Measurements from ENCODE around the gene ERV3-1.
A peak's percentile ranks its signal among the peaks of the same experiment; 100 is the strongest.
"Not testable (repeated sequence)": the region's sequence is repeated elsewhere in the genome, so short reads cannot be mapped to it uniquely, and the experiment has no call there.

Gene ERV3-1, protein sequence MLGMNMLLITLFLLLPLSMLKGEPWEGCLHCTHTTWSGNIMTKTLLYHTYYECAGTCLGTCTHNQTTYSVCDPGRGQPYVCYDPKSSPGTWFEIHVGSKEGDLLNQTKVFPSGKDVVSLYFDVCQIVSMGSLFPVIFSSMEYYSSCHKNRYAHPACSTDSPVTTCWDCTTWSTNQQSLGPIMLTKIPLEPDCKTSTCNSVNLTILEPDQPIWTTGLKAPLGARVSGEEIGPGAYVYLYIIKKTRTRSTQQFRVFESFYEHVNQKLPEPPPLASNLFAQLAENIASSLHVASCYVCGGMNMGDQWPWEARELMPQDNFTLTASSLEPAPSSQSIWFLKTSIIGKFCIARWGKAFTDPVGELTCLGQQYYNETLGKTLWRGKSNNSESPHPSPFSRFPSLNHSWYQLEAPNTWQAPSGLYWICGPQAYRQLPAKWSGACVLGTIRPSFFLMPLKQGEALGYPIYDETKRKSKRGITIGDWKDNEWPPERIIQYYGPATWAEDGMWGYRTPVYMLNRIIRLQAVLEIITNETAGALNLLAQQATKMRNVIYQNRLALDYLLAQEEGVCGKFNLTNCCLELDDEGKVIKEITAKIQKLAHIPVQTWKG

DNA sequence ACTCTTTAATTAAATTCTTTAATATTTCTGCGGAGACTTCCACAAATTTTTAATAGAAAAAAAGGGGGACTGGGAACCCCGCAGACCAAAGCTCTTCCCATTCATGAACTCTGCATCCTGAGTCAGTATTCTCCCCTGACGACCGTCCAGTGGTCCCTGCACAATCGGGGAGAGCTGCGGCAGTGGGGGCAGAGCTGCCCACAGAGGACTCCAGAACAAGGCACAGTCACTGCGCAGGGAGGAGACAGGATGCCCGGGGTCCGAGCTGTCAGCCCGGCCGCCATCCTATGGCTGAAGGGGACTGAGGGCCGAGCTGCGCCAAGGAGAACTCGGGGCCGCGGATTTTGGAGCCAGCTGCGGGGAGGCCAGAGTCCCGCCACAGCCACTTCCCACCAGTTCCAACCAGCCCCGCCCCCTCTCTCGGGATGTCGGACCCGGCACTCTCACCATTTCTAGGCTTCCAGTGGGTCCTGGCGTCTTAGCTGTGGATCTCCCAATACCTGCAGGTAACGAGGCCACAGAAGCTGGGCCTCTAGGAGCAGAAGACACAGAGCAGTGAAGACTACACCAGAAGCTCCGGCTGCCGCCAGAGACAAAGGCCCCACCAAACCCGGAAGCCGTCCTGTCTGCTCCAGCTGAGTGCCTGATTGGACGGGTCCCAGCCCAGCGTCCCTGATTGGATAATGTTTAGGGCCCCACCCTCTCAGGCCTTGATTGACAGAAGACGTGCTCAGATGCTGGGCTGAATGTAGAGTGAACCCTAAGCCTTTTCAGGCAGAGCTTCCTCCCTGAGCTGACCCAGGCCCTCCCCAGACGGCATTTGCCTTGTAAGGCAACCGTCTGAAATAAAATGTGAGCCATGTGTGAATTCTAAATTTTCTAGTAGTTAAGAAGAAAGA lies at the start of gene ERV3-1:
Gene ERV3-1 (minus strand): TSS at position 594 of the 899 bp plus-strand sequence. CDS start 13,661 bp downstream, outside the sequence.
- peak; percentile 90 to 93 for DNase-seq

DNA sequence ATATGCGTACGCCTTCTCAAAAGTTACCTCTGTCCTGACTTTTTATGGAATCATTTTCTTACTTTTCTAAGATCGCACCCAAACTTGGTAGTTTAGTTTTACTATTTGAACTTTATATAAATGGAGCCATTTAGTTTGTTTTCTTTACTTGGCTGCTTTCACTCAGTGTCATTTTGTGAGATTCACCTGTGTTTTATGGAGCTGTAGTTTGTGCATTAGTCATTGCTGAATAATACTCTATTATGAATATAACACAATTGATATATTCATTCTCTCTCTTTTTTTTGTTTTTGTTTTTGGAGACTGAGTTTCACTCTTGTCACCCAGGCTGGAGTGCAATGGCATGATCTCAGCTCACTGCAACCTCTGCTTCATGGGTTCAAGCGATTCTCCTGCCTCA lies 49.3 kb upstream of the ERV3-1 start:
- DNase-seq = not testable (repeated sequence)

DNA sequence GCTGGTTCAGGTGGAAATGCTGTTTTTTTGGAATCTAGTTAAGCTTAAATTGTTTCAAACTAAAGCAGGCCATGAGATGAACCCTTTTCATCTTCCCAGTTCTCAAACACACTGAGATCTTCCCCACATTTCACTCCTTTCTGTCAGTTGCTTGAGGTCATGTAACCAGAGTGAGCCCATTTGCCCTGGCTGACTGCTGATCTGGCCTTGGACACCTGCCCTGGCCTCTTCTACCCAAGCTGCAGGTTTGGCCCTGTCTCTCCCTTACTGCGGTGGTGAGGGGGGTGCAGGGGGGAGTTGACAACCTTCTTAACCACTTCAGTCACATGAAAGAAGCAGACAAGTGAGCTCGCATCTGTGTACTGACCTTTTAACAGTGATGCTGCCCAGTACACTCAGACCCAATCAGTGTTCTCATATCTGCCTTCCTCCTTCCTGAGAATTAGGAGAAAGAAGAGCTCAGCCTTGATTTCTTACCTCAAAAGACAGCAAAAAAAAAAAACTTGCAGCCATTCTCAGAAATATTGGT lies 48.0 kb upstream of the ERV3-1 start:
- not testable (repeated sequence) for DNase-seq

DNA sequence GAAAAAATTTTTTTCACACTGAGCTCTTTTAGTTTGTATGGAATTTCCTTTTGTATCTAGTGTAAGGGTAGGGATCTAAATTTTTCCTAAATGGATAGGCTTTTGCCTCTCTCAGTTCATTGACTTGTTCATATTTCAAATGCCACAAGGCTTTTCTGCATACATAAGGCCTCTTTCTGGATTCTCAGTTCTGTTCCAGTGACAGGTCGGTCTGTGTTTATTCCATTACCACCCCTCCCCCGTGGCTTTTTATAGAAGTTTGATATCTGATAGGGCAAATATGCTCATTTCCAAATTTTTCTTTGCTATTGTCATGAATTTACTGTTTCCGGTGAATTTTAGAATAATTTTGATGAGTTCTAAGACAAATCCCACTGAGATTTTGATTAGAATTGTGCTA lies 45.2 kb upstream of the ERV3-1 start:
- DNase-seq = not testable (repeated sequence)

DNA sequence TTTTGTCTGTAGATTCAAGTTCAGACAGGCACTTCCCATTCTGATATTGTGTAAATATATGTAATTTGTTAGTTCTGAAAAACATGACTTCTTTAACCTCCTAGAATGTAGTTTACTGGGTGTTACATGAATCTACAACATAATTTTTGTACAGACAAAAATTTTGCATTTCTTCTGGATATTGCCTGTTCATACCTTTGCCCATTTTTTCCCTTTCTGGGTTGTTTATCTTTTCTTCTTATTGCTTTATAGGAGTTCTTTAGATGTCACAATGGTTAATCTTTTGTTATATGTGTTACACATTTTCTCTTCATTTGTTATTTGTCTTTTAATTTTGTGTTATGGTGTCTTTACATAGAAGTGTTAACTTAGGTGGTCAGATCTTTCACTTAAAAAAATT lies 44.7 kb upstream of the ERV3-1 start:
- not testable (repeated sequence) for DNase-seq

DNA sequence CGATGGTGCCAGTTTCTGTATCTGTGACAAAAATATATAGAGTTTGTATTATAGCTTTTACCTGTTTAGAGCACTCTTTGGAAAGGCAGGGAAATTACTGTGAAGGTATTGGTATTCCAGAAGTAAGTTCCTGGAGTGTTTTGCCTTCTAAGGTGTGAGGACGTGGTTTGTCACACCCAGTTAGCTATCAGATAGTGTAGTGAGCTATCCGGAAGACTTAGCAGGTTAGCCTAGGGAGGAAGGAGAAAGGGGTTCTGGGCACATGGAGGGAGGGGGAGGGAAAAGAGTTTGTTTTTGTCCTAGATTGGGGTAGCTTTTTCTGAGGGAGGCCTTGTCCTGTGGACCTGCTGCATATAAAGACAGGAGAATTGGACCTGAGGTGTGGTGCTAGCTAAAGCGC lies 39.8 kb upstream of the ERV3-1 start:
- not testable (repeated sequence) for DNase-seq

DNA sequence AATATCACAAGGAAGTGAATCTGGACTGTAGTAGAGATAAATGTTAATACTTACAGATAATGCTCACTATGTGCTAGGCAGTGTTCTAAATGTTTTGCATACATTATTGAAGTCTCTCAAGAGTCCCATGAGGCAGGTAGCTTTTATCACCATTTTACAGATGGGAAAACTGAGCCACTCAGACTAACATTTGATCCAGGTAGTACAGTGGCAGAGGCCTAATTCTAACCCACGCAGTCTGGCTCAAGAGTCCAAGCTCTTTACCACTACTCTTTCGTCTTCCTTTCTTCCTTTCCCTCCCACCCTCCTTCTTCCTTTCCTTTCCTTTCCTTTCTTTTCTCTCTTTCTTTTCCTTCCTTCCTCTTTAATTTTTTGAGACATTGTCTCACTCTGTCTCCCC lies 39.1 kb upstream of the ERV3-1 start:
- DNase-seq = not testable (repeated sequence)

DNA sequence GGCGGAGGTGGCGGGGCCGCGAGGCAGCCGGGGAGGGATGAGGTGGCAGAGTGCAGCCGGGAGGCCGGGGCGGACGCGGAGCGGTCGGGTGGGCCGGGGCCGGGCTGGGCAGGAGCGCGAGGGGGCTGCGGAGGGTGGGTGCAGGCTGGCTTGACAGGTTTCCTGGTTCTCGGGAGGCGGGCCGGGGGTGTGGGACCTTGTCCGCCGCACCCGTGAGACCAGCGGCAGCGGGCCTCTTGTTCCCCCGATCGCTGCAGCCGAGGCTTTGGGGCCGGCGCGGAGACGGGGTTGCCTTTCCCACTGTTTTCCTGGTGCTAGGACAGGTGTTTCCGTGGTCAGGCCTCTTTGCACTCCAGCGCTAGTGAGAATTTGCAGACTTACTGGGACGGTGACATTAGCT lies 32.3 kb upstream of the ERV3-1 start:
- peak; percentile 6 to 10 for DNase-seq

DNA sequence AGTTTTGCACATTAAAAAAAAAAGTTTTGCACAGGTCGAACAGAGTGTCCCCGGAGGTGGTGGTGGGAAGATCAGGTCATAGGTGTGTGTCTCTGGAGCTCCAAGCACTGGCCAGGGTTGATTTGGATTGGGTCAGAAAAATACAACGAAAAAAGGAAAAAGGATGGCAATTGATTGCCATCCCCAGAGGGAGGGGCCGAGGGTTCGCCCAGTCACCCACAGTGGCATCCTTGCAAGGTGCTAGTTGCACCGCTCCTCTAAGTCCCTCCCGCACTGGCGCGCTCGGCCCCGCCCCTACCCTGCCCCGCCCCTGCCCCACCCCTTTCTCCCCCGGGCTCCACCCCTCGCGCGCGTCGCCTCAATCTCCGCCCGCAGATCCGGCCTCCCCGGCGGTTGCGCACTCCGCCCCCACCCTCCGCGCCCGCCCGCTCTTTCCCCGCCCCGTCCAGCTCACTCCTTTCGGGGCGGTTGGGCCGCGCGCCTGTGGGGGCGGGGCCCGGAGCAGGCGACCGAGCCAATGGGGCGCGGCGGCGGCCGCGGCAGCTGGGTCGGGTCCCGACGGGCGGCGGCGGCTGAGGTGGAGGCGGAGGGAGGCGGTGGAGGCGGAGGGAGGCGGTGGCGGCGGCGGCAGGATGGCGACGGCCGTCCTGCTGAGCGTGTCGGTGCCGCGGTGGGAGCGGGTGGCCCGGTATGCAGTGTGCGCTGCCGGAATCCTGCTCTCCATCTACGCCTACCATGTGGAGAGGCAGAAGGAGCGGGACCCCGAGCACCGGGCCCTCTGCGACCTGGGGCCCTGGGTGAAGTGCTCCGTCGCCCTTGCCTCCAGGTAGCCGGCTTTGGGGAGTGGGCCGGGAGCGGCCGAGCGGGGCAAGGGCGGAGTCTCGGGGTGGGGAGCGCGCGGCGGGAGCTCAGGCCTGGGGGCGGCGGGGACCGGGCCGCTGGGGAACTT lies 31.5 kb upstream of the ERV3-1 start:
- DNase-seq = peak; percentile 91 to 94

DNA sequence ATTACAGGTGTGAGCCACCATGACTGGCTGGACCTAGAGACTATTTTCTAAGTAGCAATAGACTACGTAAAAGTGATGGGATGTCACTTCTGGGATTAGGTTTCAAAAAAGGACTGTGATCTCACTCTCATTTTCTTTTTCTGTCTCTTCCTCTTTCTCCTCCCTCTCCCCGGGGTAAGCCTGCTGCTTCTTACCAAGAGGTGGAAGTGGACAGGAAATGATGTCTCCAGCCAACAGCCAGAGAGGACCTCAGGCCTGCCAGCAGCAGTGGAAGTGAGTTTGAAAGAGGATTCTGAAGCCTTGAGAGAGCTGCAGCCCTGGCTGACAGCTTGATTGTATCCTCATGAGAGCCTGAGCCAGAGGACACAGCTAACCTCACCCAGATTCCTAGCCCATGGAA lies 30.0 kb upstream of the ERV3-1 start:
- peak; percentile 53 to 83 for DNase-seq

DNA sequence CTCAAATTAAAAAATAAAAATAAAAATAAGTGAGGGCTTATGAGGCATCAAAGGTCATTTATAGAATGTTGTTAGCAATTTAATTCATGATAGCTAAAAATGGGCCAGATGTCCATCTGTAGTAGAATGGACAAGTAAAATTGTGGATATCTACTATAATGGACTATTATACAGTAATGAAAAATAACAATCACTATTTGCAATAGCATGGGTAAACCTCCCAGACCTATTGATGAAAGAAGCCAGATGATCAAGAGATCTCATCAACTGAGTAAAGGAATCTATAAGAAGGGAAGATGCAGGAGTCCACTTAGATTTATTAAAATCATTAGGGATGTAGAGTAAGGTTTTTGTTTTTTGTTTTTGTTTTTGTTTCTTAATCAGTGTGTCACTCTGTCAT lies 29.0 kb upstream of the ERV3-1 start:
- DNase-seq = not testable (repeated sequence)

DNA sequence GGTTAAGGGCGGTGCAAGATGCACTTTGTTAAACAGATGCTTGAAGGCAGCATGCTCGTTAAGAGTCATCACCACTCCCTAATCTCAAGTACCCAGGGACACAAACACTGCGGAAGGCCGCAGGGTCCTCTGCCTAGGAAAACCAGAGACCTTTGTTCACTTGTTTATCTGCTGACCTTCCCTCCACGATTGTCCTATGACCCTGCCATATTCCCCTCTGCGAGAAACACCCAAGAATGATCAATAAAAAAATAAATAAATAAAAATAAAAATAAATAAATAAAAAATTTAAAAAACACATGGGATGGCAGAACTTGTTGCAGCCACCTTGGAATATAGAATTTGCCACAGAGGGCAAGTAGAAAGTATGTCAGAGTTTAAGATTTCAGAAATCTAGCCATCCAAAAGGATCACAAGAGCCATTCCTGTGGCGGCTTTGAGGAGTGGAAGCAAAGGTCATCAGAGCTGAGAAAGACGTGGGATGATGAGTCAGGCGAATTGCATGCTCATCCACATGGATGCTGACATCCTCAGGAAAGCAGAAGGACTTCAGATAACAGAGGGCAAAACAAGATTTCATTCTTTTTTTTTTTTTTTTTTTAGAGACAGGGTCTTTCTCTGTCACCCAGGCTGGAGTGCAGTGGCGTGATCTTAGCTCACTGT lies 27.8 kb upstream of the ERV3-1 start:
- DNase-seq = peak; percentile 30 to 77

DNA sequence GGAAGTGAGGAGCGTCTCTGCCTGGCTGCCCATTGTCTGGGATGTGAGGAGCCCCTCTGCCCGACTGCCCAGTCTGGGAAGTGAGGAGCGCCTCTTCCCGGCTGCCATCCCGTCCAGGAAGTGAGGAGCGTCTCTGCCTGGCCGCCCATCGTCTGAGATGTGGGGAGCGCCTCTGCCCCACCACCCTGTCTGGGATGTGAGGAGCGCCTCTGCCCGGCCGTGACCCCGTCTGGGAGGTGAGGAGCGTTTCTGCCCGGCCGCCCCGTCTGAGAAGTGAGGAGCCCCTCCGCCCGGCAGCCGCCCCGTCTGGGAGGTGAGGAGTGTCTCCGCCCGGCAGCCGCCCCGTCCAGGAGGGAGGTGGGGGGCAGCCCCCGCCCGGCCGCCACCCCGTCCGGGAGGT lies 26.9 kb upstream of the ERV3-1 start:
- DNase-seq = not testable (repeated sequence)

DNA sequence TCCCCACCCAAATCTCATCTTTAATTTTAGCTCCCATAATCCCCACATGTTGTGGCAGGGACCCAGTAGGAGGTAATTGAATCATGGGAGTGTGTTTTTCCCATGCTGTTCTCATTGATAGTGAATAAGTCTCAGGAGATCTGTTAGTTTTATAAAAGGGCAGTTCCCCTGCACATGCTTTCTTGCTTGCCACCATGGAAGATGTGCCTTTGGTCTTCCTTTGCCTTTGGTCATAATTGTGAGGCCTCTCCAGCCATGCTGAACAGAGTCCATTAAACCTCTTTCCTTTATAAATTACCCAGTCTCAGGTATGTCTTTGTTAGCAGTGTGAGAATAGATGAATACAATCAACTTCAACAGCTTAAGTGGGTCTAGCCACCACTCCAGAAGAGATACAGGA lies 18.5 kb upstream of the ERV3-1 start:
- DNase-seq = not testable (repeated sequence)

DNA sequence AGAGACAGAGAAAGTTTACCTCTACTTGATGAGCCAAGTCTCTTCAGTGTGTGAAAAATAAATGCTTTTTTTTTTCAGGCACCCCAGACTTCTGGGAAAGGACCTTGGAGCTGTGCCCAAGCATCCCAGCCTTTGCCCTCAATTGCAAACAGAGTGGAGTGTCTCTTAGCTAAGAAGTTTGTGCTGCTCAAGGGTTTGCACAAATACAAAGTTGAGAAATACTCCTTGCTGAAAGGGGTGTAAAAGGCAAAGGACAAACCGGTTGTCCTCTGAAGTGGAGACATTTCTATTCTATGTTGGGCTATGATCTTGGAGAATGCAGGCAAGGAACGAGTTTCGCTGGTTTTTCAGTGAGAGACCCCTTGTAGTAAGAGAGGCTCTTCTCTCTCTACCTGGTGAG lies 14.5 kb upstream of the ERV3-1 start:
- not testable (repeated sequence) for DNase-seq

DNA sequence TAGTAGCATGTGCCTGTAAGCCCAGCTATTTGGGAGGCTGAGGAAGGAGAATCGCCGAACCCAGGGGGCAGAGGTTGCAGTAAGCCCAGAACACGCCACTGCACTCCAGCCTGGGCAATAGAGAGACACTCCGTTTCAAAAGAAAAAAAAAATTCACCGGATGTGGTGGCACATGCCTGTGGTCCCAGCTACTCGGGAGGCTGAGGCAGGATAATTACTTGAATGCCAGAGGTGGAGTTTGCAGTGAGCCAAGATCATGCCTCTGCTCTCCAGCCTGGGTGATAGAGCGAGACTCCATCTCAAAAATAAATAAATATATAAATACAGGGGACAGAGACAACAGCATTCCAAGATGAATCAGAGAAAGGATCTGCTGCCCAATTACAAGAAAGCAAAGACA lies 3.4 kb upstream of the ERV3-1 start:
- not testable (repeated sequence) for DNase-seq

DNA sequence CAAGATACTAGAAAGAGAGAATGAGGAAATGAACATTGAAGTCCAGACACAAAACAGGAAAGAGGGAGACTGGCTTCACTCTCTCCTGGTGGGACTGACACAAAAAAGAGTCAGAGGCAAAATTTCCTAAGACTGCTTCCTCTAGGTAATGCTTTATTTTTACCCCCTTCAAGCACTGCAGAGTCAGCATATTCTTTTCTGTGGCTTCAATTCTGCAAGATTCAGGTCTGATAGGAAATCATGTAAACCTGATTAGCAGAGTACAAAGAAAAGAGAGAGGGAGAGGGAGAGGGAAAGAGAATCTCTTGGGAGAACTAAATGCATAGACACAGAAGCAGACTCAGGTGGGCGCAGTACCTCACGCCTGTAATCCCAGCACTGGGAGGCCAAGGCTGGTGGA lies 2.9 kb upstream of the ERV3-1 start:
- not testable (repeated sequence) for DNase-seq

DNA sequence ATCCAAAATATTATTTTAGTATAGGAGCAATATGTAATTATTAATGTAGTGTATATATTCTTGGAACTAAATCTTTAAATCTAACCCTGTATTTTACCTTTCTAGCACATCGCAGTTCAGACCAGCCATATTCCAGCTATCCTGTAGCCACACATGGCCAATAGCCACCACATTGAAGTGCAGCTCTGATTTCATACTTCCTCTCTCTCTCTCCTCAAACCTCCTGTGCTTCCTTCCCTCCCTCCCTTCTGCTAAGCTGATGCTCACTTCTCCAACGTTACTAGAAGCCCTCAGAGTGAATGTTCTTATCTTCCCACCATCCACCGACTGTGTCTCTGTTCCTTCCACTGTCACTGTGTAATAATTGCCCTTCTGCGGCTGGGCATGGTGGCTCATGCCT lies 549 bp upstream of the ERV3-1 start:
- DNase-seq = not testable (repeated sequence)

DNA sequence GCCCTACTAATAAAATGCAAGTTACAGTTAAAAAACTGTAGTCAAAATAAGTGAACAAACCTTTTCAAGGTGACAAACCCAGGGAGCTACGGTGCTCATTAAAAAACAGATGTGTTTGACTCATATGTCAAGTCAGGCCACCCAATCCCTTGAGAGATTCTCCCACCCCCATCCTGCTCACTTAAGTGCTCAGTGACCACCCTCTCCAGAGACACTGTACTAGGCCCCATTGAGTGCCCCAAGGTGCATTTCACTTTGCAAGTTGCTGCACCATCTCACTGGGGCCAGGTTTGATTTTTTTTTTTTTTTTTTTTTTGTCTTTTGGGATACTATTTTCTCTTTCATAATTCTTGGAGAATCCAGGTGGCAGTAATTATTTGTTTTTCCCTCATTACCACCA lies 1.9 kb downstream of the ERV3-1 start:
- DNase-seq = no peak

DNA sequence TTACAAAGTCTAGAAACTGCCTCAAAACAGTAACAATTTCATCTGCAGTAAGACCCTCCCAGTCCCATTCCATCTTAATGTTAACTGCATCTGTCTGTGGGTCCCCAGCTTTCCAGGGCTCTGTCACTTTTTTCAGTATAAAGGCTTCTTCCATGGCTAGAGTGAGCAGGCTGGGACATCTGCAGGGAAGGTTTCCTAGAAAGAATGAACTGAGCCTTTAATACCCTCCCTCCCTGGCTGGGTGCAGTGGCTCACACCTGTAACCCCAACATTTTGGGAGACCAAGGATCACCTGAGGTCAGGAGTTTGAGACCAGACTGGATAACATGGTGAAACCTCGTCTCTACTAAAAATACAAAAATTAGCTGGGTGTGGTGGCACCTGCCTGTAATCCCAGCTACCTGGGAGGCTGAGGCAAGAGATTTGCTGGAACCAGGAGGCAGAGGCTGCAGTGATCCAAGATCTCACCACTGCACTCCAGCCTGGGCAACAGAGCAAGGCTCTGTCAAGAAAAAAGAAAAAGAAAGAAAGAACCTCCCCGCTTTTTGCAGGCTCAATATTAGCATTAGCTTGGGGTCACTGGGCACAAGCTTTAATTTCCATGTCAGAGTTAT lies 3.4 kb downstream of the ERV3-1 start:
- DNase-seq = no peak

DNA sequence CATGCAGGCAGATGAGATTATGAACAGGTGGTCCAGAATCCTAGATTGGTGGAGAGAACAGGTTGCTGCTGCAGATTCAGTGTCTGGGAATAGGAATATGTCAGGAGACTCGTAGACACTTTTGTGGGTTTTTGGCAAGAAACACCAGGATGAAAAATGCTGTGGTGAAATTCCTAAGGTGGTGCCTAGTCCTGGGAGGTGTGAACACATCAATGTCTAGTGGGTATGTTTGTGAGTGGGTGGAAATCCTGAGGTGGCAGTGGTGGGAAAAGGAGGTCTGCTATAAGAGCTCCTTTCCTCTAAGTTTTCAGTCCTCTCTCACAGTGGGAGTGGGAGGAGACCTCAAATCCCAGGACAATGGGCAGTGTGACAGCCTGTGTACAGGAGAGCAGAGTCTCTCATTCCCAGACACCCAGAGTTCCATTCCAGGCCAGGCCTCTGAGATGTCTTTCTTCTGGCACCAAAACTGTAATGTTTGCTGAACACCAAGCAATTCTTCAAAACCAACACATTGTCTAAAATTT lies 5.1 kb downstream of the ERV3-1 start:
- DNase-seq = no peak
